ENCODE data around the gene UBE2D1. TPM values are rescaled to one million over a fixed set of nuclear protein-coding genes. Genes with fewer than 3 reads are reported as not detected.
A peak's percentile ranks its signal among the peaks of the same experiment; 100 is the strongest.

The UBE2D1 gene
- 21.9 and 30.0 TPM in 2 replicates for polyA plus RNA-seq (2014; cell fraction: cytosol; rRNA removed)
- polyA plus RNA-seq (2014; cell fraction: nucleus; rRNA removed), result 32.0 and 33.3 TPM in 2 replicates

- peak; percentile 78 for DNase-seq (ENCODE audit: low spot score)
Measured at GRCh38 chr10:58334817-58335305, at the start of gene UBE2D1. Gene UBE2D1 (plus strand): TSS chr10:58335006. CDS start chr10:58335202, 196 bp downstream.

- peak; percentile 60 for DNase-seq (ENCODE audit: low spot score)
Measured at GRCh38 chr10:58291538-58292174, 43.1 kb upstream of the UBE2D1 start.

GRCh38 chr10:58293989-58294388, 40.8 kb upstream of the UBE2D1 start:
- no peak for DNase-seq (ENCODE audit: low spot score)

DNA sequence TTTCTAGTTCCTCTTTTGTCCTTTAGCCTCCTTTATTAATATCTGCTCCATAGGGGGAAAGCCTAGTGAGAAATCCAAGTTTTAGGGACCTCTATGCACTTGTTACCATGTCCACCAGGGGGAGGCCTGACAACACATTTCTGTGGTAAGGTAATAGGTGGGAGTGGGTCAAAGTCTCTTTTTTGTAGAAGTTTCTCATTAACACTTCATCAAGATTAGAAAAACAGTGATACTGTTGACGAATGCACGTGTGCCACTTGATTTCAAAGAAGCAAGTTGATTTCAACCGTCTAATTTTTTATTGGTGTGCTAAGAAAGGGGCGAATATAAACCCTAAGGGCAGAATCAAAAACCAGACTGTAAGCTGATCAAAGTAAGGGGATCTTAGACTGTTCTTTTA, 35.2 kb upstream of the UBE2D1 start:
- peak; percentile 64 for DNase-seq (ENCODE audit: low spot score)

GRCh38 chr10:58300676-58301075, 34.1 kb upstream of the UBE2D1 start:
- DNase-seq (ENCODE audit: low spot score), result no peak

GRCh38 chr10:58302254-58302653, 32.6 kb upstream of the UBE2D1 start:
- DNase-seq (ENCODE audit: low spot score), result no peak

DNA sequence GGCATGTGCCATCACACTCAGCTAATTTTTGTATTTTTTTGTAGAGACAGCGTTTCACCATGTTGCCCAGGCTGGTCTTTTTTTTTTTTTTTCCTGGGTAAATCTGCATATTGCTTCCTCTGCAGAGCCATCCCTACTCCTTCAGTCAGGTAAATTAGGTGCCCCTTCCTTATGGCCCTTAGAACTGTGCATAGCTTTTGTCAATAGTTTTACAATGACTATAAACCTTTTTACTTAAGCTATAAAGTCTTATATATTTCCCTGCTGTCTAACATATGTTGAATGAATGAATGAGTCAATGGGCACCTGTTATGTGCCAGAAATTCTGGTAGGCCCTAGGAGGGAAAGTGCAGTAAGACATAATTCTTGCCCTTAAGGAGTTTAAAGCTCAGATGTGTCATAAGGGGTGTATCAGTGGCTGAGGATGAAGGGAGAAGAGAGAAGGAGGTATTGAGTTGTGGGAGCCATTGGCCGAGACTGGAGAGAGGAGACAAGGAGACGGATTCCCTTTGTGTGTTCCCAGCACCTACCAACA, 30.6 kb upstream of the UBE2D1 start:
- no peak for DNase-seq (ENCODE audit: low spot score)

DNA sequence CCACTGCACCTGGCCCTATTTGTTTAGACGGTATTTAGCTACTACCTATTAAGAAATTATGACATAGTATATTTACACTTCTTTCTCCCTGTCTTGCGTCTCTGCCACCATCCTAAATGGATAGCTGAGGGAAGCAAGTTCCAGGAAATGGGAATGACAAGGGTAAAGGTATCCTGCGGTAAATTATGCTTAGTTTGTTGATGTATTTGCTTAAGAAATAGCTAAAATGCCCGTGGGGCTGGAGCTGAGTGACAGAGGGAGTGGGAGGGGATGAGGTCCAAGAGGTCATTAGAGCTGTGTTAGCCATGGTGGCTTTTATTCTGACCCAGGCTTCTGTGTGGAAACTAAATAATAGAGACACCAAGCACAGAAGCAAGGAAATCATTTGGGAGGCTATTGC, 29.0 kb upstream of the UBE2D1 start:
- no peak for DNase-seq (ENCODE audit: low spot score)

- no peak for DNase-seq (ENCODE audit: low spot score)
Measured at GRCh38 chr10:58307676-58308075, 27.1 kb upstream of the UBE2D1 start.

- DNase-seq (ENCODE audit: low spot score), result no peak
Measured at GRCh38 chr10:58311026-58311425, 23.8 kb upstream of the UBE2D1 start.

GRCh38 chr10:58316874-58317273, 17.9 kb upstream of the UBE2D1 start:
- DNase-seq (ENCODE audit: low spot score), result no peak

- DNase-seq (ENCODE audit: low spot score), result no peak
Measured at GRCh38 chr10:58318346-58318745, 16.5 kb upstream of the UBE2D1 start.

GRCh38 chr10:58319599-58319998, 15.2 kb upstream of the UBE2D1 start:
- no peak for DNase-seq (ENCODE audit: low spot score)

DNA sequence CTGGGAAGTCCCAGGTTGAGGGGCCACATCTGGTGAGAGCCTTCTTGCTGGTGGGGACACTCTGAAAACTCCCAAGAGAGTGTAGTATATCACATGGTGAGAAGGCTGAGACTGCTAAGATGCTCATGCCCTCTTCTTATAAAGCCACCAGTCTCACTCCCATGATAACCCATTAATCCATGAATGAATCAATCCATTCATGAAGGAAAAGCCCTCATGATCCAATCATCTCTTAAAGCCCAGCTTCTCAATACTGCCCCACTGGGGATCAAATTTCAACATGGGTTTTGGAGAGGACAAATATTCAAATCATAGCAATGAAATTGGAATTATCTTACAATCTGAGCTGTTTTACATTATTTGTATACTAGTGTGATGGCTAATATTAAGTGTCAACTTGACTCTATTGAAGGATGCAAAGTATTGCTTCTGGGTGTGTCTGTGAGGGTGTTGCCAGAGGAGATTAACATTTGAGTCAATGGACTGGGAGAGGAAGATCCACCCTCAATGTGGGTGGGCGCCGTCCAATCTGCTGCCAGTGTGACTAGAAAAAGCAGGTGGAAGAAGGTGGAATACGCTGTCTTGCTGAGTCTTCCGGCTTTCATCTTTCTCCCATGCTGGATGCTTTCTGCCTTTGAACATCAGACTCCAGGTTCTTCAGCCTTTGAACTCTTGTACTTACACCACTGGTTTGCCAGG, 14.3 kb upstream of the UBE2D1 start:
- no peak for DNase-seq (ENCODE audit: low spot score)

GRCh38 chr10:58322072-58322834, 12.6 kb upstream of the UBE2D1 start:
- no peak for DNase-seq (ENCODE audit: low spot score)

- DNase-seq (ENCODE audit: low spot score), result no peak
Measured at GRCh38 chr10:58322835-58323209, 12.0 kb upstream of the UBE2D1 start.

DNA sequence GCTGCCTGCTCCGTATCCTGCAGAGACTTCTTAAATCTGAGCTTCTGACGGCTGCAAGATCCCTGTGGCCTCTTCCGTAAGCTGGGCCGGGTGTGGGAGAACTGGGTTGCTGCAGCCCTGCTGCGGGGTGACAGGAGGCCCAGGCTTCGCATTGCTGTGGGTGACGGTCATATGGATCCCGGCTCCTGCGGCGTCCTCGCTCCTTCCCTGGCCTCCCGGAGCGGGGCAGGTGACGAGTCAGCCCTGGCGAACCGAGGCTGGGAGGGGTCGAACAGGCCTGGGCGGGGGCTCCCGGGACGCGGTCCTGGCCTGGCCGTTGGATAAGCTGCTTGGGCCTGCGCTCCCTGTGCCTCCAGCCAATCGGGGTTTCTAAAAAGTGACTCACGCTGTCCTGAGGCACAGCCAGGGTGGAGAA, 7.8 kb upstream of the UBE2D1 start:
- DNase-seq (ENCODE audit: low spot score), result no peak

- DNase-seq (ENCODE audit: low spot score), result no peak
Measured at GRCh38 chr10:58328233-58328632, 6.6 kb upstream of the UBE2D1 start.

GRCh38 chr10:58330431-58330830, 4.4 kb upstream of the UBE2D1 start:
- no peak for DNase-seq (ENCODE audit: low spot score)

DNA sequence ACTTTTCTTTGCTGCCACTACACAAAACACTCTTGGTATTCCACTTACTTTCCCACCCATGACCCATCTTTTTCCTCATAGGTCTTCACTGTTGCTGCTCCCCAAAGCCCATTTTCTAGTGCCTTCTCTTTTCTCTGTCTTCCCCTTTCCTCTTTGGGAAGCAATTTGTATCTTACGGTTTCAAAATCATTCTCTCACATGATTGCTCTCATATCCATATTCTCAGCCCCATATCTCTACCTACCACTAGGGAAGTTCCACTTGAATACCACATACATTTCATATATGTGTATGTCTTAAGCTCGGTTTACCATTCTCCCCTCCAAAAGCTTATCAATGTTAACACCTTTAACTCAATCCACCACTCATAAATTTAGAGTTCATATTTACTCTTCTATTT, 3.2 kb upstream of the UBE2D1 start:
- no peak for DNase-seq (ENCODE audit: low spot score)

DNA sequence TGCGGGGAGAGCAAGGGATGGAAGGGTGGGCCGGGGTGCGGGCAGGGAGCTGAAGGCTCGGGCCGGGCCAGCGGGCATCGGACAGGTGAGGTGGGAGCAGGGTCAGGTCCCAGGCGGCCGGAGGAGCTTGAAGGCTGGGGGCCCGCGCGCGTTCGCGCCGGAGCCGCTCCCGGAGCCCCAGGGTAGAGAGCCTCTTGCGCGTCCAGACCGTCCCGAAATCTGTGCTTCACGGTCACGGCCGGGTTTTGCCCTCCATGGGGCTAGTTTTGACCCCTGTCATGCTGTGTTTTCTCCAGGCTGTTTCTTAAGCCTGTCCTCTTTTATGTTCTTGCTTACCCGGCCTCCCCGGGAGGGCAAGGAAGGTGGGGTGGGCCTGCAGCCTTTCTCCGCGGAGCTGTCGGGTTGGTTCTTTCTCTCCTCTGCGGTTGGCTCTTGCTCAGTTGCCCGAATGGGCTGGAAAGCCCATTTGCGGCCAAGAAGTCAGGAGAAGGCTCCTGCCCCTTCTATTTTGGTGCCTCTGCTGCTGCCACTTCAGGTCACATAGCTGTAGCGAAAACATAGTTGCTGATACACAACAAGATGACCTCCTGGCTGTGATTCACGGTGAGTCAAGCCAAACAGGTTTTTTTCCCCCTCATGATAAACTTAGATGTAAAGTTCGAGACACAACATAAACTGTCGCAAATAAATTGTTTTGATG, 650 bp downstream of the UBE2D1 start:
- peak; percentile 43 for DNase-seq (ENCODE audit: low spot score)
